ENCODE results near the gene ALX1. TPM values are rescaled to one million over a fixed set of nuclear protein-coding genes. Genes with fewer than 3 reads are reported as not detected.
"Not testable (repeated sequence)": the region's sequence is repeated elsewhere in the genome, so short reads cannot be mapped to it uniquely, and the experiment has no call there.

Gene ALX1
- total RNA-seq, 1 donor from 2014 or later, result 7.0 TPM

DNA sequence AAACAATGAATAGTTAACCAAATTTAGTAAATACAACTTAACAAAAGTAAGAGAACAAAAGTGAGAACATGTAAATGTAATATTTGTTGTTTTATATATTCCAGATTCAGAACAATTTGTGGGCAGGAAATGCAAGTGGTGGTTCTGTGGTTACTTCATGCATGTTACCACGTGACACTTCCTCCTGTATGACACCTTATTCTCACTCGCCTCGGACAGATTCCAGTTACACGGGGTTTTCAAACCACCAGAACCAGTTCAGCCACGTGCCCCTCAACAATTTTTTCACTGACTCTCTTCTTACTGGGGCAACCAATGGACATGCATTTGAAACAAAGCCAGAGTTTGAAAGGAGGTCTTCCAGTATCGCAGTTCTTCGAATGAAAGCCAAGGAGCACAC is 21.0 kb downstream of the ALX1 start:
- H3K27ac Mint-ChIP-seq, result no peak overlapping the region
- no peaks in the 10 kb centered on the region for H3K4me1 Mint-ChIP-seq (ENCODE audit: unreplicated experiment)
- H3K36me3 Mint-ChIP-seq, result no peaks in the 10 kb centered on the region

DNA sequence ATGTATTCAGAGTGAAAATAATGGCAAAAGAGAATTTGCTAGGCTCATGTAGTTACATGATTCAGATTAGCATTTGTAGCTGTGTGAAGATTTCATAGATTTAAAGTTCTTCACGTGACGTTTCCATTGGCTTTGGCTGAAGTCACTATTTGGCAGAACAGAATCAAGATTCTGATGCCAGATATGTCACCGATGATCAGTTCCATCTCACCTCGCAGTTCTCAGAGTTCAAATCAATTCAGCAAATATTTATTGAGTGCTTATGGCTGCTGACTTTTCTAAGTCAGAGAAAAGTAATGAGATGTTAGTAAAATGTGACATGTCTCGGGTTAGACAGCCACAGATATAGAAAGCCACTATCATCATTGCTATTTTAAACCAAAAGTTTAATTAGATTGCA is 28.4 kb downstream of the ALX1 start:
- TF ChIP-seq, protein P1, sequence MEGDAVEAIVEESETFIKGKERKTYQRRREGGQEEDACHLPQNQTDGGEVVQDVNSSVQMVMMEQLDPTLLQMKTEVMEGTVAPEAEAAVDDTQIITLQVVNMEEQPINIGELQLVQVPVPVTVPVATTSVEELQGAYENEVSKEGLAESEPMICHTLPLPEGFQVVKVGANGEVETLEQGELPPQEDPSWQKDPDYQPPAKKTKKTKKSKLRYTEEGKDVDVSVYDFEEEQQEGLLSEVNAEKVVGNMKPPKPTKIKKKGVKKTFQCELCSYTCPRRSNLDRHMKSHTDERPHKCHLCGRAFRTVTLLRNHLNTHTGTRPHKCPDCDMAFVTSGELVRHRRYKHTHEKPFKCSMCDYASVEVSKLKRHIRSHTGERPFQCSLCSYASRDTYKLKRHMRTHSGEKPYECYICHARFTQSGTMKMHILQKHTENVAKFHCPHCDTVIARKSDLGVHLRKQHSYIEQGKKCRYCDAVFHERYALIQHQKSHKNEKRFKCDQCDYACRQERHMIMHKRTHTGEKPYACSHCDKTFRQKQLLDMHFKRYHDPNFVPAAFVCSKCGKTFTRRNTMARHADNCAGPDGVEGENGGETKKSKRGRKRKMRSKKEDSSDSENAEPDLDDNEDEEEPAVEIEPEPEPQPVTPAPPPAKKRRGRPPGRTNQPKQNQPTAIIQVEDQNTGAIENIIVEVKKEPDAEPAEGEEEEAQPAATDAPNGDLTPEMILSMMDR (conservative IDR thresholded peaks at IDR 0.05), result no peak
- no peak overlapping the region for H3K27ac Mint-ChIP-seq
- no peaks in the 10 kb centered on the region for H3K9me3 Mint-ChIP-seq
- H3K27me3 Mint-ChIP-seq, result no peaks in the 10 kb centered on the region
- no peaks in the 10 kb centered on the region for H3K36me3 Mint-ChIP-seq
- no peak overlapping the region for H3K4me3 Mint-ChIP-seq
- peaks cover 22% of the 10 kb centered on the region for H3K4me1 Mint-ChIP-seq (ENCODE audit: unreplicated experiment)
- no peak for DNase-seq (ENCODE audit: extremely low spot score, unreplicated experiment)

More for the DNA sequence above, 21.0 kb downstream of the ALX1 start:
- no peaks in the 10 kb centered on the region for H3K27me3 Mint-ChIP-seq
- DNase-seq (ENCODE audit: extremely low spot score, unreplicated experiment), result no peak
- H3K9me3 Mint-ChIP-seq, result no peaks in the 10 kb centered on the region
- no peak overlapping the region for H3K4me3 Mint-ChIP-seq
- TF ChIP-seq, protein P1 (conservative IDR thresholded peaks at IDR 0.05), result no peak

DNA sequence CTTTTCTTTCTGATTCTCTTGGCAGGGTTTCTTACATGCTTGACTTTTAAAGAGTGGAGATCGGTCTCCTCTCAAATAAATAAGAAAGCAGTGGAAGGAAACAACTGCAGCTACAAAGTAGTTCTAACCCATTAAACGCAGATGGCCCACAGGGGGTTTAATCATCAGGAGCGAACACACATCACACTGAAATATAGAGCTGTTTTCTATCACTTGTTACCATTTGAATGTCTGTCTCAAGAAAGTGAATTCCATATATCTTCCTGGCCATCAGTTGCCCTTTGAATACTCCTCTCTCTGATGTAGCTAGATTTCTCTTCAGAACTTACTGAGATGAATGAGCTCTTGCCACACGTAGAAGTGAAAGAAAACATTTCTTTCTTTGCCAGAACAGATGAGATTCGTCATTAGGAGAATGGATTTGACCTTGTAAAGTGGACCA is 29.1 kb downstream of the ALX1 start:
- Mint-ChIP-seq H3K4me3 (peak overlapping the region; percentile 16), H3K27ac (no peak overlapping the region), H3K9me3 (no peaks in the 10 kb centered on the region), H3K4me1 (ENCODE audit: unreplicated experiment) (peaks cover 22% of the 10 kb centered on the region), H3K27me3 (no peaks in the 10 kb centered on the region), H3K36me3 (no peaks in the 10 kb centered on the region)
- DNase-seq (ENCODE audit: extremely low spot score, unreplicated experiment), result no peak
- TF ChIP-seq, protein P1 (conservative IDR thresholded peaks at IDR 0.05), result no peak

DNA sequence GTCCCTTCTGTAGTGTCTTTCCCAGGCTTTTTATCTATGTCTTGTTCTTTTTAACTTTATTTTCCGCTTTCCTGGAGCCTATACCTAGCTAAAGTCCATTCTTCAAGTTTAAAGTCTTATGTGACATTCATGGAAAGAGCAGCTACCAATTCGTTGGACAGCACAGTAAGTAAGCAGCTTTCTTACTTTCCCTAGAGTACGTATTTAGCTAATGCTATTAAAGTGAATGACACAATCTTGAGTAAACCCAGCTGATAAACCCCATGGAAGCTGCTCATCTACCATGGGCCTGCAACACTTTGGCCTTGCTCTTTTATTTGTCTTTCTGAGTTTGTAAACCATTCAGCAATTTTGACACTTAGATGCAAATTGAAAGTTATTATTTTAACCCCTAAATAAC is 30.0 kb downstream of the ALX1 start:
- TF ChIP-seq, protein P1 (conservative IDR thresholded peaks at IDR 0.05), result no peak
- Mint-ChIP-seq H3K4me3 (no peak overlapping the region), H3K27ac (no peak overlapping the region), H3K4me1 (ENCODE audit: unreplicated experiment) (peaks cover 22% of the 10 kb centered on the region), H3K36me3 (no peaks in the 10 kb centered on the region), H3K9me3 (no peaks in the 10 kb centered on the region), H3K27me3 (no peaks in the 10 kb centered on the region)
- no peak for DNase-seq (ENCODE audit: extremely low spot score, unreplicated experiment)

DNA sequence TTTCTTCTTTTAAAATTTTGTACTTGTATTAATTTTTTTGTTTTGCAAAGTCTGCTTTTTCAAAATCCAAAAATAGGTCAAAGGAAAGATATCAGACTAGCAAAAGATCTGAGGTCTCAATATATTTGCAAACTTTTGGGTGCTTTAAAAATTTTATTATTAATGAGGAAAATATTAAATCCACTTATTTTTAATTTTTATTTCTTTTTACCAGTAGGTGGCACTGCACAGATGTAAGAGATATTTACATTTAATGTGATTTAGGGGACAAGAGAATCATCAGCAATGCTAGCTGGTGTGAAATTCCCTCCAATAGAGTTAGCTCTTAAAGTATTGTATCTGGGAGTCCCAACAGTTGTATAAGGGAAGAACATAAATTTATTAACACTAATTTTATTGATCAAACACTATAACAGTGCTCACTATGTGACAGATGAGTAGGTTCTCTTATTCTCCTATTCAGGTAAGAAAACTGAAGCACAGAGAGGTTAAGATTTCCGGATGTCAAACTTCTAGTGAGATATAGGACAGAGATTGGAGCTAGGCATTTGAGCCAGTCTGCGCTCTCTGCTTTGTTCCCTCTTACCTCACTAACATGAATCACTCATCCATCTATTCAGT is 30.5 kb downstream of the ALX1 start:
- TF ChIP-seq, protein P1 (conservative IDR thresholded peaks at IDR 0.05), result peak; percentile 76
- DNase-seq (ENCODE audit: extremely low spot score, unreplicated experiment), result no peak
- H3K36me3 Mint-ChIP-seq, result no peaks in the 10 kb centered on the region
- H3K9me3 Mint-ChIP-seq, result no peaks in the 10 kb centered on the region
- H3K27ac Mint-ChIP-seq, result no peak overlapping the region
- peaks cover 22% of the 10 kb centered on the region for H3K4me1 Mint-ChIP-seq (ENCODE audit: unreplicated experiment)
- H3K27me3 Mint-ChIP-seq, result no peaks in the 10 kb centered on the region
- H3K4me3 Mint-ChIP-seq, result no peak overlapping the region

DNA sequence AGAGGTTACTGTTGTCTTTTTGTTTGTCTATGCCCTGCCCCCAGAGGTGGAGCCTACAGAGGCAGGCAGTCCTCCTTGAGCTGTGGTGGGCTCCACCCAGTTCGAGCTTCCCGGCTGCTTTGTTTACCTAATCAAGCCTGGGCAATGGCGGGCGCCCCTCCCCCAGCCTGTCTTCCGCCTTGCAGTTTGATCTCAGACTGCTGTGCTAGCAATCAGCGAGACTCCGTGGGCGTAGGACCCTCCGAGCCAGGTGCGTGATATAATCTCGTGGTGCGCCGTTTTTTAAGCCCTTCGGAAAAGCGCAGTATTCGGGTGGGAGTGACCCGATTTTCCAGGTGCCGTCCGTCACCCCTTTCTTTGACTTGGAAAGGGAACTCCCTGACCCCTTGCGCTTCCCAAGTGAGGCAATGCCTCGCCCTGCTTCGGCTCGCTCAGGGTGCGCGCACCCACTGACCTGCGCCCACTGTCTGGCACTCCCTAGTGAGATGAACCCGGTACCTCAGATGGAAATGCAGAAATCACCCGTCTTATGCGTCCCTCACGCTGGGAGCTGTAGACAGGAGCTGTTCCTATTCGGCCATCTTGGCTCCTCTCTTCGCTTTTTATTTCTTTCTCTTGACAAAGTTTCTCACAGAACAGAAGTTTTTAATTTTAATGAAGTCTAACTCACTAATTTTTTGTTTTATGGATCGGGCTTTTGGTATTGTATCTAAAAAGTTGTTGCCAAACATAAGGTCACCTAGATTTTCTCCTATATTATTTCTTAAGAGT is 38.0 kb downstream of the ALX1 start:
- Mint-ChIP-seq H3K4me3 (peak overlapping the region; percentile 86), H3K27ac (peak overlapping the region; percentile 73)
- H3K36me3 Mint-ChIP-seq; H3K9me3 Mint-ChIP-seq; H3K4me1 Mint-ChIP-seq (ENCODE audit: unreplicated experiment); DNase-seq (ENCODE audit: extremely low spot score, unreplicated experiment); H3K27me3 Mint-ChIP-seq: not testable (repeated sequence)
